Right lobe of liver (tissue), 6 donors: ENCODE results near the gene PTCRA. TPM values are rescaled to one million over a fixed set of nuclear protein-coding genes. Genes with fewer than 3 reads are reported as not detected.

Experiments
- ATAC-seq, 4 donors: fragments of 200-7000 bp; cut with Tn5 transposase; one replicate each; pipeline ENCODE4 v1.9.1; 2020; ENCODE audit warnings: mild to moderate bottlenecking in 4 of 4, moderate library complexity in 4 of 4
- DNase-seq, 3 donors: peaks; one replicate each; pipeline ENCODE4 v3.0.0-alpha.2; 2020
- H3K27ac ChIP-seq, 3 donors: fragments of 200-600 bp; one replicate each; pipeline ENCODE4 v1.8.0; 2022
- H3K27me3 ChIP-seq, 2 donors: fragments of 200-600 bp; one replicate each; pipeline ENCODE4 v1.8.0; 2022
- H3K36me3 ChIP-seq, 4 donors: fragments of 200-600 bp; sonication (generic) in 1 of 4; one replicate each; pipeline versions ENCODE4 v1.5.1 to v1.8.0; 2017 to 2022; ENCODE audit warnings: control low read depth in 1 of 4
- H3K4me1 ChIP-seq, 4 donors: fragments of 200-600 bp; sonication (generic) in 1 of 4; one replicate each; pipeline versions ENCODE4 v1.5.1 to v1.8.0; 2017 to 2022; ENCODE audit warnings: control low read depth in 1 of 4
- H3K4me3 ChIP-seq, 3 donors: fragments of 200-600 bp; one replicate each; pipeline ENCODE4 v1.8.0; 2022
- H3K9me3 ChIP-seq, 4 donors: fragments of 200-600 bp; sonication (generic) in 1 of 4; one replicate each; pipeline versions ENCODE4 v1.5.1 to v1.8.0; 2017 to 2022; ENCODE audit warnings: control low read depth in 1 of 4
- CTCF ChIP-seq, 4 donors: fragments of 200-600 bp in 3 of 4; fragments of 450-650 bp in 1 of 4; IDR thresholded peaks; one replicate each; pipeline versions ENCODE4 v1.5.1 to v1.8.0; 2016 to 2022; ENCODE audit warnings: antibody characterized with exemption in 4 of 4, mild to moderate bottlenecking in 2 of 4
- POLR2A ChIP-seq: fragments of 450-650 bp; IDR thresholded peaks from one replicate; pipeline ENCODE4 v1.6.1; 2017; ENCODE audit warnings: antibody characterized with exemption, mild to moderate bottlenecking
- WGBS: methylation state at CpG from one replicate; pipeline ENCODE4 v1.1.6; 2018; ENCODE audit warnings: low coverage, low lambda C conversion rate; ENCODE audit not compliant: insufficient coverage; ENCODE audit errors: missing lambda C conversion rate; 5-methylcytosine and 5-hydroxymethylcytosine counted together
- intact Hi-C, 2 donors: fragments of 100-400 bp; cut with DNase I; formaldehyde crosslinking; loops; one replicate each; pipeline versions ENCODE4 v1.11.2 to v1.14.1; 2022
- total RNA-seq, 6 experiments: library from RNA; depleted of rRNA in 2 of 6; stranded (reverse); fragments of >200 nt in 2 of 6; fragmentation: NEBNext Ultra II Directional in 3 of 6; extraction: Animal tissue kit (Norgen Biotek cat#: 25700) in 3 of 6; gene quantifications; one replicate each; pipeline versions ENCODE4 v1.1.0 to v1.2.4, GENCODE V29; 2016 to 2023
- donor health status: DM: no; HTN: yes; CAD: no.
- donor health status: DM: no; HTN: no; CAD: no.
- donor health status: DM: no; HTN: no; CAD: no.
- donor health status: DM: no; HTN: yes; CAD: no.
- donor health status: DM: no; HTN: yes; CAD: no.

PTCRA gene
- total RNA-seq, 6 experiments from 2014 or later = 0.31 to 0.46 (median 0.37) TPM; not detected in 3

DNA sequence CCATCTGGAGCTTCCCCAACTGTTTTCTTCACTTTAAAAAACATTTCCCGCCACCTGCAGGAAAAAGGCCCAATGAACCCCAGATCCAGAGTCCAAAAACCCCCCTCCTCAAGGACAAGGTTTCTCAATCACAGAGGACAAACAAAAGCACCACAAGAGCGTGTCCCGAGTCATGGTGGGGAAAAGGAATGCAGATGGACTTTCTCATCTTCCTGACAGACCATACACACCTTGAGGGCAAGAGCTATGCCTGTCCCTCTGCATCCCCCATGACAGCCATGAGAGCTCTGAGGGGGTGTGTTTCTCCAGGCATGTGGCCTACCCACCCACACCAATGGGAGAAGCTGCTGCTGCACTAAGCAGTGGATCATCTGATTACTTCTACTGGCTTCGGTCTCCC, 54.1 kb downstream of the PTCRA start:
- TF ChIP-seq CTCF (IDR thresholded peaks at IDR 0.05) (no peak), POLR2A (no peak)
- intact Hi-C loops = no loop called here
- peaks cover 0 to 21% (median 9%) of the 10 kb centered on the region in 4 donors for H3K36me3 ChIP-seq
- H3K27ac ChIP-seq = no peak overlapping the region
- peaks cover 0 to 18% (median 0%) of the 10 kb centered on the region in 4 donors for H3K4me1 ChIP-seq
- 67% methylated on average over 2 of the region's 4 CpGs for WGBS
- no peak for DNase-seq
- no peaks in the 10 kb centered on the region for H3K9me3 ChIP-seq
- no peaks in the 10 kb centered on the region for H3K27me3 ChIP-seq
- no peak overlapping the region for H3K4me3 ChIP-seq
- no peak for ATAC-seq

DNA sequence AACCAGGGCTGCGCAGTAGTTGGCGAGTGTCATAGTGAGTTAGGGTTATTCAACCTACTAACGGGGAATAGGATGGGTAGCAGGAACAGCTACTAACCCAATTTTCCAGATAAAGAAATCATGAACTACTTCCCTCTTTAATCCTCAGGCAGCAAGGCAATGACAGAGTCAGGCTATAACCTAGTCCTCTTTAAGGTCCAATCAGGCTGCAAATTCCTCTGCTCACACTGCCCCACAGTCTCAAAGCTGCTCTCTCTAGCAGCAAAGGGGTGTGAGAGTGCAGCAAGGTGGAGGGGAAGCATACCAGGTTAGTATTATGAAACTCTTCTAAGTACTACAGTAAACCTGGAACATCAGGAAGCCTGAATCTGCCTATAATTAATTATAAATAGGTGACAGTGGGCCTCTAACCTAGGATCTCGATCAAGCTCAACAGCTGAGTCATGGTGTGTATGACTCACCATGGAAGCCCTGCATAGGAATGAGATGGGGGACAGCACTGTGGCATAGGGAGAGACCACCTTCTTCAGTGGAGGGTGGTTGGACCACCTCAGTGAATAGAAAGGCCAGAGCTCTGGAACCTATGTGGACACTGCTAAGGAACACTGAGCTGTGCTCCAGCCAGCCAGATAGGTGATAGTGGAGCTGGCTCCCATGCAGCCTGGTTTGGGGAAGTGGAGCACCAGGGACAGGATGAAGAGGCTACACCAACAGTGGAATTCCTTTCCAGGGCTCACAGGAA, 55.2 kb downstream of the PTCRA start:
- DNase-seq (no peak), ATAC-seq (peak in 1 of 4 donors; percentile 73)
- Histone ChIP-seq H3K27ac (no peak overlapping the region), H3K36me3 (peaks cover 0 to 10% (median 5%) of the 10 kb centered on the region in 4 donors), H3K4me1 (peaks cover 0 to 18% (median 0%) of the 10 kb centered on the region in 4 donors), H3K4me3 (no peak overlapping the region), H3K27me3 (no peaks in the 10 kb centered on the region), H3K9me3 (no peaks in the 10 kb centered on the region)
- TF ChIP-seq CTCF (IDR thresholded peaks at IDR 0.05) (no peak), POLR2A (no peak)
- intact Hi-C loops = no loop called here
- WGBS = 45% methylated on average over 1 of the region's 4 CpGs

GRCh38 chr6:42971746-42972327, 56.0 kb downstream of the PTCRA start:
- DNase-seq (no peak), ATAC-seq (no peak)
- Histone ChIP-seq H3K9me3 (no peaks in the 10 kb centered on the region), H3K27me3 (no peaks in the 10 kb centered on the region), H3K4me1 (peaks cover 0 to 18% (median 0%) of the 10 kb centered on the region in 4 donors), H3K36me3 (peaks cover 0 to 4% (median 2%) of the 10 kb centered on the region in 4 donors), H3K4me3 (no peak overlapping the region), H3K27ac (no peak overlapping the region)
- intact Hi-C loops = no loop called here
- TF ChIP-seq POLR2A = no peak
- no peak for TF ChIP-seq CTCF (IDR thresholded peaks at IDR 0.05)
- 80% methylated on average over 2 of the region's 3 CpGs for WGBS

DNA sequence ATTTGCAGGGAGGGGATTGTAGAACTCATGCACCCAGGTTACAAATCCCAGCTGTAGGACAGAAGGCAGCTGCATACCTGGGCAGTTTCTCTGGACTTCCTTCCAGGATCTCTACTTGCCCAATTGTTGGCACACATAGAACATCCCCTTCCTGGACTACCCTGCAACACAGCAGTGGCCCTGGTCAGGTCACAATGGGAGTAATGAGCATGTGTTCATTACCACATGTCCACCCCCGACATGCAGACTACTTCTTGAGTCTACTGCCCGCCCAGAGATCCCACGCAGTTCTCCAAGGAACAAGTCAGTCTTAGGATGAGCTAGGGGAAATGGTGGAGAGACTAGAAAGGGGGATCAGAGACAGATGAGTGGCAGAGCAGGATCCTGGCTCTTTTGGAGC, 58.1 kb downstream of the PTCRA start:
- DNase-seq (no peak), ATAC-seq (no peak)
- H3K27ac ChIP-seq = no peak overlapping the region
- H3K4me1 ChIP-seq = peaks cover 0 to 30% (median 2%) of the 10 kb centered on the region in 4 donors
- WGBS = 71% methylated on average over 3 of the region's 3 CpGs
- no peak overlapping the region for H3K4me3 ChIP-seq
- no peak for TF ChIP-seq CTCF (IDR thresholded peaks at IDR 0.05)
- TF ChIP-seq POLR2A = no peak
- no peaks in the 10 kb centered on the region for H3K27me3 ChIP-seq
- intact Hi-C loops = no loop called here
- H3K9me3 ChIP-seq = no peaks in the 10 kb centered on the region
- H3K36me3 ChIP-seq = peaks cover 0 to 3% (median 0%) of the 10 kb centered on the region in 4 donors
